Measurements from ENCODE around the gene KCNMA1. TPM values are rescaled to one million over a fixed set of nuclear protein-coding genes. Genes with fewer than 3 reads are reported as not detected.

KCNMA1 gene
- total RNA-seq, 4 donors from 2014 or later: 146 to 300 (median 265) TPM

DNA sequence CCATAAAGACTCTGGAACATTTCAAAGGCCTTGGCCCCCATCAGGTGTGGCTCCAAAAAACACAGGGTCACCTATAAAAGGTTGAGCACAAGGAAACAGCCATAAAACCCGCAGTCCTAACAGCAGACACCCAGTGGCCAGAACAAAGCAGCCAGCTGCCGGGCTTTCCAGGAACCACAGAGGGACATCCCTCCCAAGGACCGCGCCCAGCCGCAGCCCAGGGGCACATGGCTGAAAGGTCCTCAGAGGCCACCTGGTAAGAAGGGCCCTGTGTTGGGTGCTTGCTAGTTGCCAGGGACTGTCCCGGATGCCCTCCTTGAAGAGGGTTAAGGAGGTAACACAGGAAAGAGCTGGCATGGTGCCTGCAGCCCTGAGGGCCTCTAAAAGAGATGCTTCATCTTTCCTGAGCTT lies 32.7 kb downstream of the KCNMA1 start:
- TF ChIP-seq, protein P1, sequence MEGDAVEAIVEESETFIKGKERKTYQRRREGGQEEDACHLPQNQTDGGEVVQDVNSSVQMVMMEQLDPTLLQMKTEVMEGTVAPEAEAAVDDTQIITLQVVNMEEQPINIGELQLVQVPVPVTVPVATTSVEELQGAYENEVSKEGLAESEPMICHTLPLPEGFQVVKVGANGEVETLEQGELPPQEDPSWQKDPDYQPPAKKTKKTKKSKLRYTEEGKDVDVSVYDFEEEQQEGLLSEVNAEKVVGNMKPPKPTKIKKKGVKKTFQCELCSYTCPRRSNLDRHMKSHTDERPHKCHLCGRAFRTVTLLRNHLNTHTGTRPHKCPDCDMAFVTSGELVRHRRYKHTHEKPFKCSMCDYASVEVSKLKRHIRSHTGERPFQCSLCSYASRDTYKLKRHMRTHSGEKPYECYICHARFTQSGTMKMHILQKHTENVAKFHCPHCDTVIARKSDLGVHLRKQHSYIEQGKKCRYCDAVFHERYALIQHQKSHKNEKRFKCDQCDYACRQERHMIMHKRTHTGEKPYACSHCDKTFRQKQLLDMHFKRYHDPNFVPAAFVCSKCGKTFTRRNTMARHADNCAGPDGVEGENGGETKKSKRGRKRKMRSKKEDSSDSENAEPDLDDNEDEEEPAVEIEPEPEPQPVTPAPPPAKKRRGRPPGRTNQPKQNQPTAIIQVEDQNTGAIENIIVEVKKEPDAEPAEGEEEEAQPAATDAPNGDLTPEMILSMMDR (IDR thresholded peaks at IDR 0.05): no peak
- no peak for TF ChIP-seq POLR2AphosphoS5 (IDR thresholded peaks at IDR 0.05)
- TF ChIP-seq EP300 (IDR thresholded peaks at IDR 0.05): no peak
- no peak for TF ChIP-seq POLR2A (IDR thresholded peaks at IDR 0.05; ENCODE audit: low read depth)
- peak overlapping the region; percentile 13 to 59 (median 38) for H3K27ac ChIP-seq (replicated peaks in 1 of 4)
- no peaks in the 10 kb centered on the region for H3K36me3 ChIP-seq
- no peaks in the 10 kb centered on the region for H3K9me3 ChIP-seq
- DNase-seq (ENCODE audit: extremely low spot score): no peak
- no peak overlapping the region for H3K4me3 ChIP-seq
- no peaks in the 10 kb centered on the region for H3K27me3 ChIP-seq
- intact Hi-C loops (cut with DNase I): no loop called here
- WGBS: 80% methylated on average over 6 of the region's 6 CpGs
- H3K4me1 ChIP-seq: peaks cover 6 to 96% (median 80%) of the 10 kb centered on the region in 4 donors

- H3K4me3 ChIP-seq: no peak overlapping the region
- intact Hi-C loops (cut with DNase I): no loop called here
- H3K27me3 ChIP-seq: no peaks in the 10 kb centered on the region
- no peaks in the 10 kb centered on the region for H3K9me3 ChIP-seq
- TF ChIP-seq EP300 (IDR thresholded peaks at IDR 0.05): no peak
- TF ChIP-seq, protein P1 (IDR thresholded peaks at IDR 0.05): no peak
- no peak for TF ChIP-seq POLR2A (IDR thresholded peaks at IDR 0.05; ENCODE audit: low read depth)
- TF ChIP-seq POLR2AphosphoS5 (IDR thresholded peaks at IDR 0.05): no peak
- no peaks in the 10 kb centered on the region for H3K36me3 ChIP-seq
- DNase-seq (ENCODE audit: extremely low spot score): no peak
- WGBS: no CpG with 5 or more reads among the region's 1 CpG
- peak overlapping the region; percentile 7 to 59 (median 47) for H3K27ac ChIP-seq (replicated peaks in 1 of 4)
- peaks cover 6 to 89% (median 78%) of the 10 kb centered on the region in 4 donors for H3K4me1 ChIP-seq
These were observed 33.5 kb downstream of the KCNMA1 start for GRCh38 chr10:77604063-77604462.

DNA sequence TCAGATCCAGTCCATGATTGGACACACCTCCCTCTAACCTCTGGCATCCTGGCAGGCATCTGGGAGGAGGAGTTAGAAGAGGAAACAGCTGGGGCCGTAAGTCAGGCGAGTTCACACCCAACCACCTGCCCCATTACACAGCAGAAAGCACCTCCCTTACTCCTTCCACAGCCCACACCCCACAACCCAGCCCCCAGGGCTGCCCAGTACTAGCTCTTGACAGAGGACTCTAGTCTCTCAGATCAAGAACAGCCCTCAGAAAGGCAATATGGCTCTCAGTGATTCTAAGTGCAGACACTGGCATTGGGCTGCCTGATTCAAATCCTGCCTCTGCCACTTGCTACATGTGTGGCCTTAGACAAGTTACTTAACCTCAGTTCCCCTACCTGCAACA lies 34.1 kb downstream of the KCNMA1 start:
- Histone ChIP-seq H3K27ac (replicated peaks in 1 of 4) (peak overlapping the region; percentile 40 to 59 (median 47)), H3K4me1 (peaks cover 6 to 92% (median 81%) of the 10 kb centered on the region in 4 donors), H3K36me3 (no peaks in the 10 kb centered on the region), H3K27me3 (no peaks in the 10 kb centered on the region), H3K9me3 (no peaks in the 10 kb centered on the region), H3K4me3 (no peak overlapping the region)
- TF ChIP-seq POLR2A (IDR thresholded peaks at IDR 0.05; ENCODE audit: low read depth) (no peak), EP300 (IDR thresholded peaks at IDR 0.05) (no peak), POLR2AphosphoS5 (IDR thresholded peaks at IDR 0.05) (no peak)
- TF ChIP-seq, protein P1 (IDR thresholded peaks at IDR 0.05): no peak
- DNase-seq (ENCODE audit: extremely low spot score): no peak
- intact Hi-C loops (cut with DNase I): no loop called here
- WGBS: 40% methylated on average over 2 of the region's 2 CpGs

GRCh38 chr10:77602913-77603533 lies 34.6 kb downstream of the KCNMA1 start:
- H3K4me3 ChIP-seq: no peak overlapping the region
- intact Hi-C loops (cut with DNase I): no loop called here
- 29% methylated on average over 7 of the region's 7 CpGs for WGBS
- H3K27me3 ChIP-seq: no peaks in the 10 kb centered on the region
- no peaks in the 10 kb centered on the region for H3K9me3 ChIP-seq
- H3K36me3 ChIP-seq: no peaks in the 10 kb centered on the region
- no peak for DNase-seq (ENCODE audit: extremely low spot score)
- H3K27ac ChIP-seq (replicated peaks in 1 of 4): peak overlapping the region; percentile 40 to 59 (median 47)
- peaks cover 6 to 92% (median 83%) of the 10 kb centered on the region in 4 donors for H3K4me1 ChIP-seq
- TF ChIP-seq, protein P1 (IDR thresholded peaks at IDR 0.05): no peak
- TF ChIP-seq POLR2A (IDR thresholded peaks at IDR 0.05; ENCODE audit: low read depth): no peak
- TF ChIP-seq POLR2AphosphoS5 (IDR thresholded peaks at IDR 0.05): no peak
- TF ChIP-seq EP300 (IDR thresholded peaks at IDR 0.05): no peak
